ENCODE measurements around the gene ROR2.
A peak's percentile ranks its signal among the peaks of the same experiment; 100 is the strongest.

Gene ROR2

GRCh38 chr9:91768507-91768906 is 181.5 kb downstream of the ROR2 start:
- DNase-seq: no peak

GRCh38 chr9:91766315-91767069 is 183.5 kb downstream of the ROR2 start:
- no peak for DNase-seq

DNA sequence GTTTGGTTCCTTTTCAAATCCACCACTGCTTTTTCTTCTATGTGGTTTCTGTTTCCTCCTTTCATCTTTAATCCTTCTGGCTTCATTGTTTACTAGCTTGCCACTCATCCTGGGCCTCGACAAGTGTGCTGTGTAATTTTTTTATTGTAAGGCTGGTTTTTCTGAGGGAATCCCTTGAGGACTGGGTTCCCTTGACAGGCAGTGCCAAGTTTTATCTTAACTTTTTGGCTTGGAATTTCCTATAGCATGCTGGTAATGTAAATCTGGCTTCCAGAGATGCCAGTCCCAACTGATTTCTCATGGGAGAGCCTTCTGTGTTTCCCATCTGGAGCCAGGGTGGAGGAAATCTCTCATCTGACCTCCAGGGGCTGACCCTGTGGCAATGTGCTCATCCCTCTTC is 184.7 kb downstream of the ROR2 start:
- DNase-seq: no peak

DNA sequence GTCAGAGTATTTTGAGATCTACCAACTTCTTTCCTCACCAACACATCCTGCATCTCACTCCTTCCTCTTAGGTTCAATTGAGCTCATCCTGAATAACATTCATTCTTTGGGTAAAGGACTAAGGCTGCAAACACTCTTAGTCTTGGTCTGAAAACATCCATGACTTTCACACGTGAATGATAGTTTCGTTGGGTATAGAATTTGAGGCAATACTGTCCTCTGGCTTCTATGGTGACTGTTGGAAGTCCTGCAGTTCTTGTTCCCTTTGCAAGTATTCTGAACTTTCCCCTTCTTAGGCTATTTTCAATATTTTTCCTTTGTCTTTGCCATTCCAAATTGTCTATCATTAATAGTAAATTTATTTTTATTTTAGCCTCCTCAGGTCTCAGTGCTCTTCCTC is 185.4 kb downstream of the ROR2 start:
- no peak for DNase-seq

- DNase-seq: no peak
These were observed 188.7 kb downstream of the ROR2 start for GRCh38 chr9:91761362-91761761.

GRCh38 chr9:91760906-91761305 is 189.1 kb downstream of the ROR2 start:
- DNase-seq: no peak

GRCh38 chr9:91758491-91758981 is 191.5 kb downstream of the ROR2 start:
- DNase-seq: no peak

- no peak for DNase-seq
These were observed 192.2 kb downstream of the ROR2 start for GRCh38 chr9:91757782-91758181.

- no peak for DNase-seq
These were observed 193.6 kb downstream of the ROR2 start for GRCh38 chr9:91756510-91756780.

GRCh38 chr9:91755761-91756509 is 194.1 kb downstream of the ROR2 start:
- DNase-seq: no peak

- DNase-seq: no peak
These were observed 196.3 kb downstream of the ROR2 start for GRCh38 chr9:91753711-91754110.

GRCh38 chr9:91751922-91752321 is 198.1 kb downstream of the ROR2 start:
- DNase-seq: no peak

DNA sequence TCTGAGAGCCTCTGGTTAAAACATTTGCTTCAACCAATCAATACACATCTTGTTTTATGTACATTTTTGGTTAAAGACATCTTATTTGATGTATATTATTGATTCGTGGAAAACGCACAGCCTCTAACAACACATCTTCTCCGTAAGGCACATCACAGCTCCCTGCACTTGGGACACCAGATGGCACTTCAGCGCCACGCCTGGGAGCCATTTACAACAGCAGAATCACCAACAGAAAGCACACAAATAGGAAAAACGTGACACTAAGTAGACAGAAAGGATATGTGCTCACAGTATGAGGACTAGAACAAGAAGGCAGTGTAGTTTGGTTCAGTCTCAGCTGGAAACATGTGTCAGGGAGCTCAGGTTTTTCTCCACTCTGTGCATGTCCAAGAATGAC is 199.7 kb downstream of the ROR2 start:
- DNase-seq: no peak

- DNase-seq: no peak
These were observed 203.1 kb downstream of the ROR2 start for GRCh38 chr9:91746904-91747303.

GRCh38 chr9:91746357-91746756 is 203.7 kb downstream of the ROR2 start:
- no peak for DNase-seq

- DNase-seq: no peak
These were observed 205.9 kb downstream of the ROR2 start for GRCh38 chr9:91744114-91744513.

- no peak for DNase-seq
These were observed 208.5 kb downstream of the ROR2 start for GRCh38 chr9:91741522-91741921.

DNA sequence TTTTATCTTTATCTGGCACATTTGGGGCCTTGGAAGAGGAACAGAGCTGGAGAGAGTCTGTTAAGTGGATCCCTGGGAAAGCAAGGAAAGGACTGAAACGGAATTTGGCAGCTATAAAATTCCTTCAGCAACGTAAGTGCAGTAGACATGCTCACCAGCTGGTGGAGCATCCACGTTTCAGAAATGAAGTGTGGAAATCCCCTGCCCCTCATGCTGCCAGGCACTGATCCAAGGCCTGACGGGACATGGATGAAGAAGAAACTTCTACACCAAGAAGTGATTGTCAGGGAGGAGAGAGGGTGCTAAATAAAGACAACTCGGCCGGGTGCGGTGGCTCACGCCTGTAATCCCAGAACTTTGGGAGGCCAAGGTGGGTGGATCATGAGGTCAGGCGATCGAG is 209.3 kb downstream of the ROR2 start:
- no peak for DNase-seq

DNA sequence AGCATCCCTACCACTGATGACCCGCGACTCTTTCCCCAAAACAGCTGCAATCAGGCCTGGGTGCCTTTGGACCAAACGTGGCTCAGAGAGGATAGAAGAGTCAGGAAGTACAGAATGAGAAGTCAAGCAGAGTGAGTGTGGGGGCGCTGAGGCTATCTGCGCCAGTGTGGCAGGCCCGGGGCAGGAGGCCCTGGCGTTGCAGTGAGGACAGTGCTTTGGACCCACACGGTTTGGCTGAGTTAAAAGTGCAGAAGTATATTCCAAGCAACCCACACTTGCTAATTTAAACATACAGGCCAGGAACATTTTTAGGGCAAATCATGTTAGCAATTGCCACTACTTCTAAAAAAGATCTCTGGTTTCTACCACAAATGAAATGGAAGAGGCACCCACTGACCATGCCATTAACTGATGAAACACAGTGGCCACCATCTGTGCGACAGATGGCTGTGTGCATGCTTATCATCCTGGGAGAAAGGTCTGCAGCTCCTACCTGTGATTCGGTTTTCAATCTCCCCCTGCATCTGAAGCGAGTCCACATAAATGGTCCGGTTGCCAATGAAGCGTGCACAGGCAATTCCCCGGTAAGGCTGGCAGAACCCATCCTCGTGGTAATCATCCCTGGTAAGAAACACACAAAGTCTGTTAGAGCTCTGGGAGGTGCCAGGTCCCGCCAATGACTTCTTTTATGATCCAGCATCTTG is 213.0 kb downstream of the ROR2 start:
- no peak for DNase-seq

GRCh38 chr9:91736311-91736710 is 213.7 kb downstream of the ROR2 start:
- DNase-seq: no peak

DNA sequence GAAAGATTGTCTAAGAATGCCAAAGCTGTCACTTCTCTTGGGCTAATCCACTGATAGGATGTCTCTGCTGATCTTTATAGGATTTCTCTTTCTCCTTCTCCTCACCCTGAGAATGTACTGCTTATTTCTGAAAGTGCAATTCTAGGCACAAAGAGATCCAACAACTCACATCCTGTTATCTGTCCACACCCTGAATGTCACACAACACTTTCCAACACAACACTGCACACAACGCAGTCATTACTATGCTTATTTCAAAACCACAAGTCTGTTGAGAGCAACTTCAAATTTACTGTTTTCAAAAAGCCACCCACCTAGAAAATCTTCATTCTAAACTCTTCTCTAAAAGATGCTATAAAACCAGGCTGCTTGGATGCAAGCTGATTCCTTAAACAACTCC is 215.0 kb downstream of the ROR2 start:
- no peak for DNase-seq

GRCh38 chr9:91734371-91734981 is 215.6 kb downstream of the ROR2 start:
- DNase-seq: peak; percentile 58

- no peak for DNase-seq
These were observed 216.9 kb downstream of the ROR2 start for GRCh38 chr9:91733006-91733624.

All from CD4-positive, alpha-beta T cell treated with Interleukin-6 for 4 hours (primary cell).